Measurements from ENCODE around the gene INVS. TPM values are rescaled to one million over a fixed set of nuclear protein-coding genes. Genes with fewer than 3 reads are reported as not detected.
"Not testable (repeated sequence)": the region's sequence is repeated elsewhere in the genome, so short reads cannot be mapped to it uniquely, and the experiment has no call there.

INVS gene, protein sequence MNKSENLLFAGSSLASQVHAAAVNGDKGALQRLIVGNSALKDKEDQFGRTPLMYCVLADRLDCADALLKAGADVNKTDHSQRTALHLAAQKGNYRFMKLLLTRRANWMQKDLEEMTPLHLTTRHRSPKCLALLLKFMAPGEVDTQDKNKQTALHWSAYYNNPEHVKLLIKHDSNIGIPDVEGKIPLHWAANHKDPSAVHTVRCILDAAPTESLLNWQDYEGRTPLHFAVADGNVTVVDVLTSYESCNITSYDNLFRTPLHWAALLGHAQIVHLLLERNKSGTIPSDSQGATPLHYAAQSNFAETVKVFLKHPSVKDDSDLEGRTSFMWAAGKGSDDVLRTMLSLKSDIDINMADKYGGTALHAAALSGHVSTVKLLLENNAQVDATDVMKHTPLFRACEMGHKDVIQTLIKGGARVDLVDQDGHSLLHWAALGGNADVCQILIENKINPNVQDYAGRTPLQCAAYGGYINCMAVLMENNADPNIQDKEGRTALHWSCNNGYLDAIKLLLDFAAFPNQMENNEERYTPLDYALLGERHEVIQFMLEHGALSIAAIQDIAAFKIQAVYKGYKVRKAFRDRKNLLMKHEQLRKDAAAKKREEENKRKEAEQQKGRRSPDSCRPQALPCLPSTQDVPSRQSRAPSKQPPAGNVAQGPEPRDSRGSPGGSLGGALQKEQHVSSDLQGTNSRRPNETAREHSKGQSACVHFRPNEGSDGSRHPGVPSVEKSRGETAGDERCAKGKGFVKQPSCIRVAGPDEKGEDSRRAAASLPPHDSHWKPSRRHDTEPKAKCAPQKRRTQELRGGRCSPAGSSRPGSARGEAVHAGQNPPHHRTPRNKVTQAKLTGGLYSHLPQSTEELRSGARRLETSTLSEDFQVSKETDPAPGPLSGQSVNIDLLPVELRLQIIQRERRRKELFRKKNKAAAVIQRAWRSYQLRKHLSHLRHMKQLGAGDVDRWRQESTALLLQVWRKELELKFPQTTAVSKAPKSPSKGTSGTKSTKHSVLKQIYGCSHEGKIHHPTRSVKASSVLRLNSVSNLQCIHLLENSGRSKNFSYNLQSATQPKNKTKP
- total RNA-seq, result 13.9 TPM

- H3K27me3 ChIP-seq (ENCODE audit: insufficient read depth, low read length), result no peaks in the 10 kb centered on the region
- H3K4me3 ChIP-seq (ENCODE audit: low read length), result peak within 1 kb of the TSS; percentile 98
- H3K9me3 ChIP-seq (ENCODE audit: low read depth, low read length), result no peaks in the 10 kb centered on the region
- peaks cover 24% of the 10 kb centered on the region for H3K4me1 ChIP-seq (ENCODE audit: insufficient read depth, low read length)
These were observed at the start of gene INVS, which contains the start of gene ERP44 for GRCh38 chr9:100098887-100099721. INVS (plus strand) TSS chr9:100099243; CDS start chr9:100104522, 5,279 bp downstream. ERP44 (minus strand) TSS chr9:100099000; CDS start chr9:100098840, 160 bp downstream.

DNA sequence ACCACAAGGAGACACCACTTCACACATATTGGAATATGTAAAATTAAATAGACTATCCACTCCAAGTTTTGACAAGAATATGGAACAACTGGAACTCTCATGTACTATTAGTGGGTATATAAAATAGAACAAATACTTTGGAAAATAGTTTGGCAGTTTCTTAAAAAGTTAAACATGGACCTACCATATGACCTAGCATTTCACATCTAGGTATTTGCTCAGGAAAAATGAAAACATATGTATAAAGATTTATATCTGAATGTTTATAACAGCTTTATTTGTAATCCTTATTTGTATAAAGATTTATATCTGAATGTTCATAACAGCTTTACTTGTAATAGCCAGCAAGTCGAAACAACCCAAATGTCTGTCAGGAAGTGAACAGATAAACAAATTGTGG, 49.5 kb upstream of the INVS start:
- H3K4me3 ChIP-seq (ENCODE audit: low read length), result no peak overlapping the region
- no peaks in the 10 kb centered on the region for H3K27me3 ChIP-seq (ENCODE audit: insufficient read depth, low read length)
- no peaks in the 10 kb centered on the region for H3K4me1 ChIP-seq (ENCODE audit: insufficient read depth, low read length)
- H3K9me3 ChIP-seq (ENCODE audit: low read depth, low read length), result no peaks in the 10 kb centered on the region

- H3K9me3 ChIP-seq (ENCODE audit: low read depth, low read length), result no peaks in the 10 kb centered on the region
- H3K27me3 ChIP-seq (ENCODE audit: insufficient read depth, low read length), result no peaks in the 10 kb centered on the region
- H3K4me1 ChIP-seq (ENCODE audit: insufficient read depth, low read length), result no peaks in the 10 kb centered on the region
- H3K4me3 ChIP-seq (ENCODE audit: low read length), result no peak overlapping the region
These were observed 46.7 kb upstream of the INVS start for GRCh38 chr9:100052375-100052774.

DNA sequence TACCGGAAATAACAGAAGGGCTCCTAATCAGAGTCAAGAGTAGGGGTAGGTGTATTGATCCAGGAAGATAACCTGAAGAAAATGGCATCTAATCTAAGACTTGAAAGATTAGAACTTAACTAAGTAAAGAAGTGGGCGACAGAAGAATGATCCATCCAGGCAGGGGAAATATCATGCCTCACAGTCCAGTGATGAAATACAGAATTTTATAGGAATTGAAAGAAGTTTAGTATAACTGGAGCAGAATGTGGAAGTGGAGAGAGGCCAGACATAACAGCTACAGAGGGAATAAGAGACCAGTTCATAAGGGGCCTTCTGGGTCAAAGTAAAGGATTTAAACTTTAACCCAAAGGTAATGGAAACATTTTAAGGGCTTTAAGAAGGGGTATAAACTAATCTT, 42.5 kb upstream of the INVS start:
- H3K27me3 ChIP-seq (ENCODE audit: insufficient read depth, low read length), result no peaks in the 10 kb centered on the region
- no peak overlapping the region for H3K4me3 ChIP-seq (ENCODE audit: low read length)
- peaks cover 8% of the 10 kb centered on the region for H3K4me1 ChIP-seq (ENCODE audit: insufficient read depth, low read length)
- H3K9me3 ChIP-seq (ENCODE audit: low read depth, low read length), result no peaks in the 10 kb centered on the region

DNA sequence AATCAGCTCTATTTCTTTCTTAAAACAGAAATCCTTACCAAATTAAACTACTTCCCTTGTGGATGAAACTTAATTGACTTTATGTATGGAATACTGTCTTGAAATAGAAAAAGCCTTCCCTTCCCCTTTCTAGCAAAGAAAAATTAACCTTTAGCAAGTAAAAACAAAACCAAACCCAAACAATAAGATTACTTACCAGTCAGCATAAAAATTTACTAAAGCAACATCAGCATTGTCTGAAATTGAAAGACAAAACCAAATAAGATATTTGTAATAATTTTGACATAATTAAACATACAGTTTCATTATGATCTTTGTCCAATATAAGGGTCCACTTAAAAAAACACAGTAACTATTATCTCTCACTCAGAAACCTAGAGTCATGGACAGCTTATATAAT, 41.4 kb upstream of the INVS start:
- H3K27me3 ChIP-seq (ENCODE audit: insufficient read depth, low read length), result no peaks in the 10 kb centered on the region
- H3K4me3 ChIP-seq (ENCODE audit: low read length), result no peak overlapping the region
- H3K9me3 ChIP-seq (ENCODE audit: low read depth, low read length), result no peaks in the 10 kb centered on the region
- H3K4me1 ChIP-seq (ENCODE audit: insufficient read depth, low read length), result peaks cover 8% of the 10 kb centered on the region

DNA sequence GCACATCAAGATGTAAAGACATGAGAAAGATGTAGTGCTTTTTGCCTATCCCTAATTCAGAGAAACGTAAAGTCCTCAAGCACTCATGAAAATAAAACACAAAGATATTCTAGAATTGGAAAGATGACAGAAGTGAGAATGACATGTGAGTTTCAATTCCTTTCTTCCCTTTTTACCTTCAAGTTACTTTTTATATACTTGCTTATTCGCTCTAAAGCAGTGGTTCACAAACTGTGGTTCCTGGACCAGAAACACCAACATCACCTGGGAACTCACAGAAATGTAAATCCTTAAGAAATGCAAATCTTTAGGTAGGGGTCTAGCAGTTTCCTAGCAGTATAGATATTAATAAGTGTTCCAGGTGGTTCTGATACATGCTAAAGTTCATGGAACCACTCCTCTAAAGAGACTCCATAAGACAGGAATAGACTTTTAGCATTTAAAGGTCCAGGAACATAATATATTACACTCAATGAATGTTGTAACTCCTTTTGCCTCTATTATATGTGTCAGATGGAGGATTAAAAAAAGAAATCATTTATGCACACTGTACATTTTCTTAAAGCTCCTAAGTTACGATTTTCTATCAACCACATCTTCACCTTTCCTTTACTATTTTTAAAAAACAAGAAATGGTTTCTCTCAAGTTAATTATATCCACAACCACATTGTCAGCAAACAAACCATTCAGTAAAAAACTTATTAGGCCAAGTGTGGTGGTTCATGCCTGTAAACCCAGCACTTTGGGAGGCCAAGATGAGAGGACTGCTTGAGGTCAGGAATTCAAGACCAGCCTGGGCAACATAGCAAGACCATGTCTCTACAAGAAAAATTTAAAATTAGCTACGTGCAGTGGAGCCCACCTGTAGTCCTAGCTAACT, 40.1 kb upstream of the INVS start:
- Histone ChIP-seq H3K27me3 (ENCODE audit: insufficient read depth, low read length) (no peaks in the 10 kb centered on the region), H3K9me3 (ENCODE audit: low read depth, low read length) (no peaks in the 10 kb centered on the region), H3K4me1 (ENCODE audit: insufficient read depth, low read length) (peaks cover 8% of the 10 kb centered on the region), H3K4me3 (ENCODE audit: low read length) (no peak overlapping the region)

DNA sequence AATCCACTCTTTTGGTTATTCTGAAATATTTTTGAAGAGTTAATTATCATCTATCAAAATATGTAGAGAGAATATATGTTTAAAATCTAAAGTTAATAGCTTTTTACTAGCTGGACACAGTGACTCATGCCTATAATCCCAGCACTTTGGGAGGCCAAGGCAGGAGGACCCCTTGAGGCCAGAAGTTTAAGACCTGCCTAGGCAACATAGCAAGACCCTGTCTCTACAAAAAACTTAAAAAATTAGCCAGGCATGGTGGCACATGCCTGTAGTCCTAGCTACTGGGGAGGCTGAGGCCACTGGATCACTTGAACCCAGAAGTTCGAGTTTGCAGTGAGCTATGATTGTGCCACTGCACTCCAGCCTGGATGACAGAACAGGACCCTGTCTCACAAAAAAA, 36.4 kb upstream of the INVS start:
- H3K9me3 ChIP-seq (ENCODE audit: low read depth, low read length); H3K4me3 ChIP-seq (ENCODE audit: low read length); H3K27me3 ChIP-seq (ENCODE audit: insufficient read depth, low read length): not testable (repeated sequence)
- peaks cover 16% of the 10 kb centered on the region for H3K4me1 ChIP-seq (ENCODE audit: insufficient read depth, low read length)

DNA sequence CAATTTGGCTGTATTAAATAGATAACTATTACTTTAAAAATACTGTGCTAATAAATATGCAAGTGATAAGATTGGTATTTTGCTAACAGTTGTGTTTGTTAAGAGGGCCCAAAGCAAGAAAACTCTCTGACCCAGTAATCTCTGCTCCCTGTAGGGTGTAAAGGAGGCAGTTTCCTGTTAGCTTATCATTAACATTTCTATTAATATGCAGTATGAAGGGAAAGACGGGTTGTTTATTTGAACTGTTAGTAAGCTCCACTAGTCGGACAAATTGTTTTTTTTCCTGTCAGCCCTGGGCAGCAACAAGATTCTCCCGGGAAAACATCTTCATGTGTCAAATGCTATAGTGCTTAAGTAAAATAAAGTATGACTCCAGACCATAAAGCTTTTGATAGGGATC, 35.9 kb upstream of the INVS start:
- Histone ChIP-seq H3K27me3 (ENCODE audit: insufficient read depth, low read length) (no peaks in the 10 kb centered on the region), H3K9me3 (ENCODE audit: low read depth, low read length) (no peaks in the 10 kb centered on the region), H3K4me3 (ENCODE audit: low read length) (no peak overlapping the region), H3K4me1 (ENCODE audit: insufficient read depth, low read length) (peaks cover 13% of the 10 kb centered on the region)

GRCh38 chr9:100064872-100065581, 34.0 kb upstream of the INVS start:
- Histone ChIP-seq H3K9me3 (ENCODE audit: low read depth, low read length) (no peaks in the 10 kb centered on the region), H3K4me1 (ENCODE audit: insufficient read depth, low read length) (peaks cover 8% of the 10 kb centered on the region), H3K27me3 (ENCODE audit: insufficient read depth, low read length) (no peaks in the 10 kb centered on the region), H3K4me3 (ENCODE audit: low read length) (no peak overlapping the region)

- Histone ChIP-seq H3K9me3 (ENCODE audit: low read depth, low read length) (no peaks in the 10 kb centered on the region), H3K4me3 (ENCODE audit: low read length) (no peak overlapping the region), H3K4me1 (ENCODE audit: insufficient read depth, low read length) (peaks cover 8% of the 10 kb centered on the region), H3K27me3 (ENCODE audit: insufficient read depth, low read length) (no peaks in the 10 kb centered on the region)
These were observed 32.5 kb upstream of the INVS start for GRCh38 chr9:100066539-100066938.

- H3K4me3 ChIP-seq (ENCODE audit: low read length); H3K27me3 ChIP-seq (ENCODE audit: insufficient read depth, low read length); H3K9me3 ChIP-seq (ENCODE audit: low read depth, low read length); H3K4me1 ChIP-seq (ENCODE audit: insufficient read depth, low read length): not testable (repeated sequence)
These were observed 31.1 kb upstream of the INVS start for GRCh38 chr9:100067990-100068389.

GRCh38 chr9:100069068-100069467, 30.0 kb upstream of the INVS start:
- H3K27me3 ChIP-seq (ENCODE audit: insufficient read depth, low read length); H3K4me1 ChIP-seq (ENCODE audit: insufficient read depth, low read length); H3K4me3 ChIP-seq (ENCODE audit: low read length); H3K9me3 ChIP-seq (ENCODE audit: low read depth, low read length): not testable (repeated sequence)

Data from mononuclear cell (primary cell).